Jurkat, Clone E6-1 (cell line): ENCODE results near the gene RSRC2.
"Not testable (repeated sequence)": the region's sequence is repeated elsewhere in the genome, so short reads cannot be mapped to it uniquely, and the experiment has no call there.

Source experiments
- DNase-seq: peaks from one replicate; pipeline ENCODE4 v3.0.0-alpha.2; 2011; ENCODE audit warnings: low read depth, low spot score
- H3K4me3 ChIP-seq: 2 replicates; pipeline ENCODE4 v1.5.1; 2011; ENCODE audit warnings: mild to moderate bottlenecking, low read length, control low read depth, moderate library complexity

The RSRC2 gene

GRCh38 chr12:122491991-122492390 is 34.7 kb downstream of the RSRC2 start:
- no peak for DNase-seq
- H3K4me3 ChIP-seq = no peak overlapping the region

GRCh38 chr12:122489038-122489437 is 37.7 kb downstream of the RSRC2 start:
- no peak for DNase-seq
- H3K4me3 ChIP-seq = no peak overlapping the region

GRCh38 chr12:122487807-122488206 is 38.9 kb downstream of the RSRC2 start:
- DNase-seq = not testable (repeated sequence)

GRCh38 chr12:122486805-122487426 is 39.8 kb downstream of the RSRC2 start:
- no peak overlapping the region for H3K4me3 ChIP-seq
- DNase-seq = no peak

More at GRCh38 chr12:122487807-122488206, 38.9 kb downstream of the RSRC2 start:
- H3K4me3 ChIP-seq = not testable (repeated sequence)

- not testable (repeated sequence) for DNase-seq, H3K4me3 ChIP-seq
These were observed 40.4 kb downstream of the RSRC2 start for GRCh38 chr12:122486360-122486759.

GRCh38 chr12:122484385-122484784 is 42.4 kb downstream of the RSRC2 start:
- DNase-seq, H3K4me3 ChIP-seq: not testable (repeated sequence)

- no peak overlapping the region for H3K4me3 ChIP-seq
- no peak for DNase-seq
These were observed 42.8 kb downstream of the RSRC2 start for GRCh38 chr12:122483969-122484368.

- no peak for DNase-seq
- no peak overlapping the region for H3K4me3 ChIP-seq
These were observed 44.9 kb downstream of the RSRC2 start for GRCh38 chr12:122481861-122482260.

- no peak for DNase-seq
- no peak overlapping the region for H3K4me3 ChIP-seq
These were observed 46.0 kb downstream of the RSRC2 start for GRCh38 chr12:122480753-122481152.

- no peak for DNase-seq
- no peak overlapping the region for H3K4me3 ChIP-seq
These were observed 52.4 kb downstream of the RSRC2 start for GRCh38 chr12:122474324-122474716.

GRCh38 chr12:122473543-122474323 is 53.0 kb downstream of the RSRC2 start:
- DNase-seq = no peak
- H3K4me3 ChIP-seq = no peak overlapping the region

- peak; percentile 55 for DNase-seq
- no peak overlapping the region for H3K4me3 ChIP-seq
These were observed 55.2 kb downstream of the RSRC2 start for GRCh38 chr12:122471324-122472226.

GRCh38 chr12:122470576-122470975 is 56.2 kb downstream of the RSRC2 start:
- H3K4me3 ChIP-seq, DNase-seq: not testable (repeated sequence)

- H3K4me3 ChIP-seq, DNase-seq: not testable (repeated sequence)
These were observed 56.9 kb downstream of the RSRC2 start for GRCh38 chr12:122469856-122470255.

- H3K4me3 ChIP-seq = no peak overlapping the region
- no peak for DNase-seq
These were observed 58.8 kb downstream of the RSRC2 start for GRCh38 chr12:122467983-122468382.

GRCh38 chr12:122464317-122465042 is 62.3 kb downstream of the RSRC2 start:
- DNase-seq, H3K4me3 ChIP-seq: not testable (repeated sequence)

GRCh38 chr12:122460641-122461040 is 66.1 kb downstream of the RSRC2 start:
- no peak for DNase-seq
- H3K4me3 ChIP-seq = no peak overlapping the region

- no peak for DNase-seq
These were observed 66.7 kb downstream of the RSRC2 start for GRCh38 chr12:122460061-122460460.

GRCh38 chr12:122459211-122459610 is 67.5 kb downstream of the RSRC2 start:
- H3K4me3 ChIP-seq = no peak overlapping the region
- DNase-seq = no peak

More at GRCh38 chr12:122460061-122460460, 66.7 kb downstream of the RSRC2 start:
- H3K4me3 ChIP-seq = no peak overlapping the region
